HG02852 (cell line): ENCODE data around the gene GSK3B.

ENCODE experiments used
- ATAC-seq: cut with Tn5 transposase; IDR thresholded peaks from one replicate; pipeline ENCODE4 v1.9.1; 2021; ENCODE audit warnings: mild to moderate bottlenecking, moderate library complexity; ENCODE audit not compliant: unreplicated experiment

GSK3B gene

GRCh38 chr3:119945291-119945690 is 149.0 kb downstream of the GSK3B start:
- ATAC-seq: no peak

GRCh38 chr3:119944091-119944490 is 150.2 kb downstream of the GSK3B start:
- peak; percentile 72 for ATAC-seq

GRCh38 chr3:119939077-119939476 is 155.2 kb downstream of the GSK3B start:
- ATAC-seq: no peak

GRCh38 chr3:119937229-119937628 is 157.0 kb downstream of the GSK3B start:
- peak; percentile 99 for ATAC-seq

- no peak for ATAC-seq
These were observed 160.0 kb downstream of the GSK3B start for GRCh38 chr3:119934249-119934648.

GRCh38 chr3:119933207-119933606 is 161.0 kb downstream of the GSK3B start:
- ATAC-seq: no peak

GRCh38 chr3:119930286-119930685 is 164.0 kb downstream of the GSK3B start:
- no peak for ATAC-seq

- ATAC-seq: no peak
These were observed 167.1 kb downstream of the GSK3B start for GRCh38 chr3:119927190-119927589.

GRCh38 chr3:119924111-119925094 is 169.8 kb downstream of the GSK3B start:
- no peak for ATAC-seq

GRCh38 chr3:119918992-119919933 is 175.0 kb downstream of the GSK3B start:
- no peak for ATAC-seq

- ATAC-seq: no peak
These were observed 181.2 kb downstream of the GSK3B start for GRCh38 chr3:119913021-119913420.

- ATAC-seq: no peak
These were observed 182.0 kb downstream of the GSK3B start for GRCh38 chr3:119912220-119912619.

GRCh38 chr3:119911748-119912147 is 182.5 kb downstream of the GSK3B start:
- no peak for ATAC-seq

- no peak for ATAC-seq
These were observed 192.2 kb downstream of the GSK3B start for GRCh38 chr3:119902061-119902460.

- ATAC-seq: no peak
These were observed 193.1 kb downstream of the GSK3B start for GRCh38 chr3:119901148-119901547.

GRCh38 chr3:119899192-119899511 is 195.1 kb downstream of the GSK3B start:
- no peak for ATAC-seq

GRCh38 chr3:119898478-119899191 is 195.6 kb downstream of the GSK3B start:
- ATAC-seq: no peak

GRCh38 chr3:119894195-119894594 is 200.1 kb downstream of the GSK3B start:
- no peak for ATAC-seq

GRCh38 chr3:119893769-119894168 is 200.5 kb downstream of the GSK3B start:
- no peak for ATAC-seq

GRCh38 chr3:119891944-119892721 is 202.1 kb downstream of the GSK3B start:
- no peak for ATAC-seq
